GM21529 (cell line): ENCODE results near the gene RARRES2.
A peak's percentile ranks its signal among the peaks of the same experiment; 100 is the strongest.

ENCODE experiments used
- ATAC-seq: cut with Tn5 transposase; IDR thresholded peaks from one replicate; pipeline ENCODE4 v1.9.1; 2021; ENCODE audit not compliant: unreplicated experiment

The RARRES2 gene

GRCh38 chr7:150339409-150339809, 2.0 kb downstream of the RARRES2 start:
- no peak for ATAC-seq

- ATAC-seq: no peak
These were observed 3.1 kb downstream of the RARRES2 start for GRCh38 chr7:150338166-150338829.

DNA sequence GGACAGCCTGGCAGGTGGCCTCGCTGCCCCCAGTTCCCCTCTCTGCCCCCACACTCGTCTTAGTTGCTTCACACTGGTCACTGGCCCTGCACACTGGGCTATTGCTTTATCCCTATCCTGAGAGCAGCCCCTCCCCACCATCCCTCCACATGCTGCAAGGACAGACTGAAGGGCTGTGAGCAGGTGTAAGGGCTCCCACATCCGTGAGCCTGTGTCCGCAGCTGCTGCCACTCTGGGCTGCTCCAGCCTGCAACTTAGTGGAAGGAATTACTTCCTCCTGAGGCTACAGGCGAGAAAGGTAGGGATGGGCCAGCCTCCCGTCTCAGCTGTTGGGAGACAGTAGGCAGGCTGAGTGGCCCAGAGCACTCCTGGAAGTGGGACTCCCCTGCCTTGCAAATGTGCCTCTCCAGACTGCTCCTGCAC, 3.8 kb downstream of the RARRES2 start:
- ATAC-seq: no peak

DNA sequence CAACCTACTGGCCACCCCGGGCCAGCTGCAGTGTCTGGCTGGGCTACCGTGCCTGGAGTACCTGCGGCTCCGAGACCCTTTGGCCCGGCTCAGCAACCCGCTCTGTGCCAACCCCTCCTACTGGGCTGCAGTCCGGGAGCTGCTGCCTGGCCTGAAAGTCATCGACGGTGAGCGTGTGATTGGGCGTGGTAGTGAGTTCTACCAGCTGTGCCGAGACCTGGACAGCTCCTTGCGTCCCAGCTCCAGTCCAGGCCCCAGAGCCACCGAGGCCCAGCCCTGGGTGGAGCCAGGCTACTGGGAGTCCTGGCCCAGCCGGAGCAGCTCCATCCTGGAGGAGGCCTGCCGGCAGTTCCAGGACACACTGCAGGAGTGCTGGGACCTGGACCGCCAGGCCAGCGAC, 4.2 kb downstream of the RARRES2 start:
- ATAC-seq: no peak

DNA sequence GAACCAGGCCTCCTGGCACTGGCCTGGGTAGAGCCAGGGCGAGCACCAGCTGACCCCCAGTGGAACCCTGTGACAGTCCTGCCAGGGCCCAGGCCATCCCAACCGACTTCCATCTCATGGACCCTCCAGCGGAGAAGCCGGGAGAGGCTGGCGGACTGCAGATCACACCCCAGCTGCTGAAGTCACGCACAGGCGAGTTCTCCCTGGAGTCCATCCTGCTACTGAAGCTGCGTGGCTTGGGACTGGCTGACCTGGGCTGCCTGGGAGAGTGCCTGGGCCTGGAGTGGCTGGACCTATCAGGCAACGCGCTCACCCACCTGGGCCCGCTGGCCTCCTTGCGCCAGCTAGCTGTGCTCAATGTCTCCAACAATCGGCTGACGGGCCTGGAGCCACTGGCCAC, 4.7 kb downstream of the RARRES2 start:
- ATAC-seq: no peak

- no peak for ATAC-seq
These were observed 5.7 kb downstream of the RARRES2 start for GRCh38 chr7:150335774-150336112.

DNA sequence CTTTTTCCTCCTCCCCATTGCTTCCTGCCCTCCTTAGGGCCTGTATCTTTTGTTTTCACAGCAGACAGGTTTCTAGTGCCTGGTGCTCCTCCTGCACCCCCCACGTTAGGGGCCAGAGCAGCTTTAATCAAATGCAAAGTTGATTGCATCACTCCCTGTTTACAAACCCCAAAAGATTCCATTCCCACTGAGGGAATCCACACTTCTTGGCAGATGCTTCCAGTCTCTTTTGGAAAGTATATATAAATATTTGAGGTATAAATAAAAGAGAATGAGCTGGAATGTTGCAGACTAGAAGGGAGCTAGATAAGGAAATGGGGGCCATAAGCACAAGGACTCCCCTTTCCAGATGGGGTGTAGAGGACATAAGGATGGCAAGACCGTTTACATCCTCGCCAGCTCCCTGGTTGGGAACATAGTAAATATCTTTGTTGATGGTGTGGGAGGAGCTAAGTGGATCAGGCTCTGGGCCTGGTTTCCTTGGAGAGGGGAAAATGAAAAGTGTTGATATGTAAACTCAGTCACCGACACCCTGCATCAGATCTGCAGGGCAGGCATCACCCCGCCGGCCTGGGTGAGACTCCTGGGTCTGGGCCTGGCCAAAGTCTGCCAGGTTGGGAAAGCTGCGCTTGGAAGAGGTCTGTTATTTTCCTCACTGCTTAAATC, 6.2 kb downstream of the RARRES2 start:
- no peak for ATAC-seq

- no peak for ATAC-seq
These were observed 7.3 kb downstream of the RARRES2 start for GRCh38 chr7:150334108-150334507.

DNA sequence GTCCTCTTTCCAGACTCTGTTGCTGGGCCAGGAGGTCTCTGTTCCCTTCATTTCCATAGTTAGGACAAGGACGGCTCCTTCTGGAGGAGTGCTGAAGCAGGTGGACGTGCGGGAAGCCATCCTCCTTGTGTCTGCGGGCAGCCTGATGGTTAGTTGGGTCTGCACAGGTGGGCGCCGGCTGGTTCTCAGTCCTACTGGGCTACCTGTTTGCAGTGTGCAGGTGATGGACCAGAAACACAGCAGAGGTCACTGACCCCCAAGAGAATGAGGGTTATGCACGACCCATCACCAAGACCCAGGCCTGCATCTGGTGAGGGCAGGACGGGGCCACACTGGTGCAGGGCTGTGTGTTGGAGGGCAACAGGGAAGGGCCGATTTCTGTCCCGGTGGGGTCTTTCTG, 7.8 kb downstream of the RARRES2 start:
- no peak for ATAC-seq

GRCh38 chr7:150332852-150333635, 8.4 kb downstream of the RARRES2 start:
- ATAC-seq: no peak

- ATAC-seq: no peak
These were observed 11.1 kb downstream of the RARRES2 start for GRCh38 chr7:150330211-150330885.

DNA sequence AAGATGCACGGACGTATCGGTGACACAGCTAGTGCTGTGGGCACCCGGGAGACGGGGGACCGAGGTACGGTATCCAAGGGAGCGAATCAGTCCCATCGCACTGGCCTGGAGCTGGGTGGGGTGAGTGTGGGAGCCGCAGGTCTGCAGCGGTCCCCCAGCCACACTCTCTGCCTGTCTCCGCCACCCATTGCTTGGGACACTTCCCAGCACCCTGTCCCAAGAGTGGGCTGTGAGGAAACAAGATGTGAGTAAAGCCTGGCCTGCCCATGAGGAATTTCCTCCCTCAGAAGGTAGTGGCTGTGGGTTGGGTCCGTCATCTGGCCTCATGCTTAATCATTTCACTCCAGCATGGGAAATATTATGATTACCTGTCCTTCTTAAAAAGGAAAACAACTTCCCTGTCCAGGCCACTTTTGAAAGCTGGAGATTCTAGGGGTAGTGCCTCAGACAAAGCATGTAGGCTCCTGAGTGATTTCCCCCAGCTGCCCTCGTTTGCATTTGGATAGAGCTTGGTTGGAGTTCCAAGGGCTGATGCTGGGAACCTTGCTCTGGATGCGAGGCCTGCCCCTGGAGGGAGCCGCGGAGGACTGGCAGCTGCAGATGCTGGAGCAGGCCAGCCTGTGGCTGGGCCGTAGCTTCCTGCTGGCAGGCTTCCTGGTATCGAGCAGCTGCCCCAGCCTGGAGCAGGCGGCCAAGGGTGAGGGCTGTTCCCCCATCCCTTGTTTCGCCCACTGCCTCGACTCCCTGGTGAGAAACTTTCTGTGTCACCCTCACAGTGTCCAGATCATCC, 11.9 kb downstream of the RARRES2 start:
- no peak for ATAC-seq

GRCh38 chr7:150327308-150327707, 14.1 kb downstream of the RARRES2 start:
- ATAC-seq: no peak

DNA sequence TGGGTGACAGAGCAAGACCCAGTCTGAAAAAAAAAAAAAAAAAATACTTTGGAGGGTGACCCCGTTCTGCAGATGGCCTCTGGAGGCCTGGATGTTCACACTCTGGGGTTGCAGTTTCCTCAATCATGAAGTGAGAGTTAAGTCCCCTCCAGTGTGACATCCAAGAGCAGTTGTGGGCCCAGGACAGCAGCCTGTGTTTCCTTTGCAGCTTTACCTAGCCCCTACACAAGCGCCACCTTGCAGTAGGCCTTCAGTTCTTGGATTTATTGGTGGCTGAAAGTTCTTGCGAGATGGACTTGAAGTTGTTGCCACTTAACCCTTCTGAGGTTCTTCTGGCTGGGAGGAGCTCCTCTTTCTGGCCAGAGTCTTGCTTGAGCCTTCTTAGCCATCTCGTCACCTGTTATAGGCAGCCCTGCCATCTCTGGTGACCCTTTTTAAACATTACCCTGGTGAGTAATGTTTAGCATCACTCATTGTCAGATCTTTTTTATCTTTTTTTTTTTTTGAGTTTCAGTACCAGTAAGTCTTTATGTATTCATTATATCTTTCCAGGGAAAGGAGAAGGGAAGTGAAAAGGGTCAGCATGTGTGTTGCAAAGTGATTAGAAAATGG, 14.7 kb downstream of the RARRES2 start:
- ATAC-seq: no peak

DNA sequence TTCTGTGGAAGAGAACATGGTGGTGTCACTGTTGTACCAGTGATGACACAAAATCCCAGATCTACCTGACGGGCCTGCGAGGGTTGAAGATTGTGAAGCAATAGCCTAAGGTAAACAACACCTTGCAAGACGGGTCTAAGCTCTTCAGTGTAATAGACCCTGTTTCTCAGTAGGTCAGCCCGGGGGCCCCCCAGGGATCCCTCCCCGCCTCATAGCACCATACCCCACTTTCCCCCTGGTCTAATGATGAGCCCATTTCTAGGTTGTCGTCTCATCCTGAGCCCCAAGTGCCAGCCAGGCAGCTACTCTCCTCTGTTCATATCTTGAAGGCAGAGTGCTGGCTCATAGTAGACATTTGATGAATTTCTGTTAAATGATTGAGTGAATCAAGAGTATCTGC, 15.5 kb downstream of the RARRES2 start:
- no peak for ATAC-seq

- ATAC-seq: no peak
These were observed 16.3 kb downstream of the RARRES2 start for GRCh38 chr7:150325110-150325611.

GRCh38 chr7:150324373-150324961, 17.0 kb downstream of the RARRES2 start:
- ATAC-seq: no peak

GRCh38 chr7:150323682-150324372, 17.6 kb downstream of the RARRES2 start:
- peak; percentile 25 for ATAC-seq
